Muscle layer of duodenum (tissue), 2 donors: ENCODE measurements around the gene FANK1.

Source experiments
- H3K27ac ChIP-seq: one replicate; pipeline ENCODE4 v1.7.0; 2013; ENCODE audit warnings: mild to moderate bottlenecking, low read length
- H3K27me3 ChIP-seq: one replicate; pipeline ENCODE4 v1.7.0; 2013; ENCODE audit warnings: low read depth, mild to moderate bottlenecking, control low read depth, low read length
- H3K36me3 ChIP-seq, 2 donors: one replicate each; pipeline ENCODE4 v1.7.0; 2013; ENCODE audit warnings: low read length in 2 of 2, control low read depth in 1 of 2, mild to moderate bottlenecking in 1 of 2; ENCODE audit not compliant: insufficient read depth in 2 of 2, control insufficient read depth in 1 of 2
- H3K4me1 ChIP-seq, 2 donors: one replicate each; pipeline ENCODE4 v1.7.0; 2013; ENCODE audit warnings: low read length in 2 of 2, mild to moderate bottlenecking in 2 of 2, control low read depth in 1 of 2, moderate library complexity in 1 of 2; ENCODE audit not compliant: insufficient read depth in 2 of 2, control insufficient read depth in 1 of 2
- H3K4me3 ChIP-seq, 2 donors: one replicate each; pipeline ENCODE4 v1.7.0; 2013; ENCODE audit warnings: low read length in 2 of 2, low read depth in 1 of 2, mild to moderate bottlenecking in 1 of 2
- H3K9me3 ChIP-seq, 2 donors: one replicate each; pipeline ENCODE4 v1.7.0; 2013; ENCODE audit warnings: low read length in 2 of 2, control low read depth in 1 of 2, mild to moderate bottlenecking in 1 of 2; ENCODE audit not compliant: control insufficient read depth in 1 of 2
- donor health status: healthy.

Gene FANK1

DNA sequence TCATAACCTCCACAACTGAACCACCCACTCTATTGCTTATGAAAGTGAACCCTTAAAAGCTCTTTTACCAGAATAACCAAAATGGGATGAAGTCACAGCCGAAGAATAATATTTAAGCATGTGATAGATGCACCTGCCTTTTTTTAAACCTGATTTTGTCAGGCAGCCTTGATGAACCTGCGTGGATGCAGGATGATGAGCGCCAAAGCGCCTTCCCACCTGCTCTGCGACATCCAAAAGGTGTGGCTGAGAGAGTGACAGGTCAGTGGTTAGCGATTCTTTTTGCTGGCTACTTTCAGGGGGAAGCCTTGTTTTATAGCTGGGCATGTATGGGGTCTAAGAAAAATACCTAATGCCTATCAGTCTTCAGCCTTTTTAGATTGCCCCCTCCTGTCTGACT, 157.8 kb downstream of the FANK1 start:
- H3K9me3 ChIP-seq: no peaks in the 10 kb centered on the region
- no peaks in the 10 kb centered on the region for H3K36me3 ChIP-seq
- H3K27ac ChIP-seq: no peak overlapping the region
- no peak overlapping the region for H3K4me3 ChIP-seq
- no peaks in the 10 kb centered on the region for H3K4me1 ChIP-seq
- H3K27me3 ChIP-seq: no peaks in the 10 kb centered on the region

DNA sequence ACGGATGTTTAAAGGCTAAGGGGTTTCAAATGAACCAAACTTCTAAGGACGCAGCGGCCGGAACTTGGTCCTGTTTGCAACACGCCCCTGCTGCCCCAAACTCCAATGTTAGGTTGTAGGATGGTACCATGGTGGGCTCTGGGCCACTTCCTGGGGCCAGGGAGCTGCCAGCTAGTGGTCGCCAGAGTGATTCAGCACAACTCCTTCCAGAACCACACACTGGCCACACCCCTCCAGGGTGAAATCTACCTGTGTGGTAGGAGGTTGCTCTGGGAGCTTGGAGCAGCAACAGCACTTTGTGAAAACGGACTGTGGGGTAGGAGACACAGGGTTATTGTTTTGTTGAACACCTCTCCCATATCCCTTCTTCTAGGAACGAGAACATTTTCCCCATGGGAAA, 161.1 kb downstream of the FANK1 start:
- Histone ChIP-seq H3K4me3 (no peak overlapping the region), H3K9me3 (no peaks in the 10 kb centered on the region), H3K27me3 (no peaks in the 10 kb centered on the region), H3K36me3 (peaks cover 0 to 25% of the 10 kb centered on the region in 2 donors), H3K27ac (no peak overlapping the region), H3K4me1 (peaks cover 0 to 5% of the 10 kb centered on the region in 2 donors)

DNA sequence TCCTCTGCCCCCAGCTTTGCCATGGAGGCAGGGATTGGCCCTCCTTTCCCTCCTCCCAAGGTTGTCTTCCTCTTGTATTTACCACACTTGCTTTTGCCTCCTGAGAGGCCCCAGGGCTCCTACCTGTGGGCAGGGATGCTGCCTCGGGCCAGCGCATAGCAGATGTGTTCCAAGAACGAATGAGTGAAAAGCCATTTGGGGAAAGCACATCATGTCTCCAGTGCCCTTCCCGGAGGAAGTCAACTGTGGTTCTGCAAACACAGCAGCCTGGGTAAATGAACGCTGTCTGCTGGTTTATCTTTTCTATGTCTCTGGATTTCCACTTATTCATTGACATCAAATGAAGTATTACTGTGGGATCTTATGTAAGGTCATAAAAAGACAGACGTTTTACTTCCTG, 161.7 kb downstream of the FANK1 start:
- H3K9me3 ChIP-seq: no peaks in the 10 kb centered on the region
- no peak overlapping the region for H3K27ac ChIP-seq
- H3K27me3 ChIP-seq: no peaks in the 10 kb centered on the region

DNA sequence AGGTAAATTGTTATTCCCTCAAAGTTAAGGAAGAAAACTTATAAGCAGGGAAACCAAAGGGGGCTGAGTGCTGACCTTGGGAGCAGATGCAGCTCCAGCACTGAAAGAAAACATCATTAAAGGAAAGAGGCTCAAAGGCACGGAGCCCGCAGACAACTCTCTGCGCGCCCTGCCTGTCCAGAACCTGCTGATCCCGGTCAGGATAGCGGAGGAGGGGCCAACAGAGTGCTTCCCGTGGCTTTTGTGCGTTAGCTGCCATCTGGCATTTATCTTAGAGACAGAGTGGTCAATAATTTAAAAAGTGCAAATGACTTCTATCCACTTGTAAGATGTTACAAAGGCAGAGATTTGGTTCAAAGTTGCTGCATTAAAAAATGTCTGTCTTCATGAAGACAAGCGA, 162.1 kb downstream of the FANK1 start:
- Histone ChIP-seq H3K4me3 (no peak overlapping the region), H3K4me1 (peaks cover 0 to 8% of the 10 kb centered on the region in 2 donors), H3K9me3 (no peaks in the 10 kb centered on the region), H3K27ac (no peak overlapping the region), H3K27me3 (no peaks in the 10 kb centered on the region), H3K36me3 (peaks cover 0 to 30% of the 10 kb centered on the region in 2 donors)

More for the DNA sequence above, 161.7 kb downstream of the FANK1 start:
- Histone ChIP-seq H3K4me1 (peaks cover 0 to 8% of the 10 kb centered on the region in 2 donors), H3K36me3 (peaks cover 0 to 30% of the 10 kb centered on the region in 2 donors), H3K4me3 (no peak overlapping the region)
